IMR-90 (cell line): ENCODE data around the gene MRPS24. TPM values are rescaled to one million over a fixed set of nuclear protein-coding genes. Genes with fewer than 3 reads are reported as not detected.

Experiments used
- ATAC-seq: fragments of 200-7000 bp; cut with Tn5 transposase; 2 replicates; pipeline ENCODE4 v1.9.1; 2020; ENCODE audit warnings: low read depth, mild to moderate bottlenecking, moderate library complexity
- BruUV-seq: library from RNA; stranded (reverse); fragments of 400-500 nt; replicated peaks from 2 replicates; lab custom pipeline; 2021; lab: Mats Ljungman, UMichigan
- CTCF ChIA-PET: fragments of 300-600 bp; formaldehyde crosslinking; extraction: SDS; loops from one replicate; lab custom pipeline; 2021; ENCODE audit warnings: antibody characterized with exemption; lab: Yijun Ruan, JAX
- POLR2A ChIA-PET: fragments of 300-600 bp; sonication (Branson Sonifier 250); formaldehyde crosslinking; loops from one replicate; lab custom pipeline; 2022; ENCODE audit warnings: antibody characterized with exemption; ENCODE audit not compliant: unreplicated experiment; lab: Charles Lee
- DNase-seq: peaks from one replicate; pipeline ENCODE4 v3.0.0; 2013
- H2AFZ ChIP-seq: replicated peaks from 2 replicates; pipeline ENCODE3; 2013; ENCODE audit warnings: low read length, mild to moderate bottlenecking; ENCODE audit not compliant: poor library complexity
- H2AK5ac ChIP-seq: 2 replicates; pipeline ENCODE4 v1.6.1; 2013; ENCODE audit warnings: low read depth, low read length, inconsistent platforms
- H2AK9ac ChIP-seq: replicated peaks from 2 replicates; pipeline ENCODE3; 2013; ENCODE audit warnings: mild to moderate bottlenecking, low read depth, low read length, moderate library complexity; ENCODE audit not compliant: poor library complexity
- H2BK120ac ChIP-seq: 2 replicates; pipeline ENCODE4 v1.6.1; 2013; ENCODE audit warnings: low read depth, low read length, inconsistent platforms
- H2BK15ac ChIP-seq: 3 replicates; pipeline ENCODE4 v1.6.1; 2013; ENCODE audit warnings: low read depth, low read length, inconsistent platforms
- H2BK20ac ChIP-seq: 2 replicates; pipeline ENCODE4 v1.6.1; 2013; ENCODE audit warnings: low read depth, mild to moderate bottlenecking, inconsistent platforms, low read length, moderate library complexity
- H2BK5ac ChIP-seq: 2 replicates; pipeline ENCODE4 v1.6.1; 2013; ENCODE audit warnings: mild to moderate bottlenecking, low read depth, low read length, inconsistent platforms; ENCODE audit not compliant: poor library complexity, severe bottlenecking
- H3K14ac ChIP-seq: replicated peaks from 2 replicates; pipeline ENCODE4 v1.6.1; 2013; ENCODE audit warnings: low read depth, low read length, inconsistent platforms
- H3K18ac ChIP-seq: 2 replicates; pipeline ENCODE4 v1.6.1; 2013; ENCODE audit warnings: low read depth, low read length, control low read depth
- H3K23ac ChIP-seq: 2 replicates; pipeline ENCODE4 v1.6.1; 2013; ENCODE audit warnings: low read depth, low read length, inconsistent platforms
- H3K27ac ChIP-seq: 2 replicates; pipeline ENCODE4 v1.5.1; 2013; ENCODE audit warnings: mild to moderate bottlenecking, control low read depth, low read length; ENCODE audit not compliant: insufficient read depth
- H3K27me3 ChIP-seq: 2 replicates; pipeline ENCODE4 v1.6.1; 2013; ENCODE audit warnings: low read length; ENCODE audit not compliant: control insufficient read depth, insufficient read depth
- H3K36me3 ChIP-seq: 2 replicates; pipeline ENCODE4 v1.6.1; 2013; ENCODE audit warnings: low read length, mixed read lengths; ENCODE audit not compliant: control insufficient read depth, insufficient read depth
- H3K4ac ChIP-seq: 2 replicates; pipeline ENCODE4 v1.6.1; 2013; ENCODE audit warnings: low read depth, low read length, inconsistent platforms
- H3K4me1 ChIP-seq: 2 replicates; pipeline ENCODE4 v1.6.1; 2013; ENCODE audit warnings: low read length, mixed read lengths; ENCODE audit not compliant: control insufficient read depth, insufficient read depth
- H3K4me2 ChIP-seq: 2 replicates; pipeline ENCODE4 v1.6.1; 2013; ENCODE audit warnings: low read depth, mild to moderate bottlenecking, control low read depth, low read length, moderate library complexity
- H3K4me3 ChIP-seq: 2 replicates; pipeline ENCODE4 v1.5.1; 2013; ENCODE audit warnings: low read depth, mild to moderate bottlenecking, control low read depth, low read length, moderate library complexity; ENCODE audit not compliant: insufficient read depth
- H3K56ac ChIP-seq: 2 replicates; pipeline ENCODE4 v1.6.1; 2013; ENCODE audit warnings: low read length, inconsistent platforms; ENCODE audit not compliant: insufficient read depth; ENCODE audit errors: extremely low read depth
- H3K79me1 ChIP-seq, 2 experiments: 2 replicates each; pipeline ENCODE4 v1.6.1; 2013; ENCODE audit warnings: low read length in 2 of 2, inconsistent platforms in 1 of 2, low read depth in 1 of 2
- H3K9ac ChIP-seq: 2 replicates; pipeline ENCODE4 v1.6.1; 2013; ENCODE audit warnings: low read depth, low read length, control low read depth
- H3K9me1 ChIP-seq: 2 replicates; pipeline ENCODE4 v1.6.1; 2013; ENCODE audit warnings: low read length, inconsistent platforms; ENCODE audit not compliant: insufficient read depth
- H3K9me3 ChIP-seq: 2 replicates; pipeline ENCODE4 v1.6.1; 2013; ENCODE audit warnings: low read length; ENCODE audit not compliant: control insufficient read depth, insufficient read depth
- H4K20me1 ChIP-seq: 2 replicates; pipeline ENCODE4 v1.6.1; 2013; ENCODE audit warnings: low read length, inconsistent platforms; ENCODE audit not compliant: insufficient read depth
- H4K5ac ChIP-seq: 2 replicates; pipeline ENCODE4 v1.6.1; 2013; ENCODE audit warnings: mild to moderate bottlenecking, low read depth, low read length, control low read depth
- H4K8ac ChIP-seq, 2 experiments: 2 replicates each; pipeline ENCODE4 v1.6.1; 2013; ENCODE audit warnings: low read depth in 2 of 2, low read length in 2 of 2, control low read depth in 1 of 2, inconsistent platforms in 1 of 2
- H4K91ac ChIP-seq: 2 replicates; pipeline ENCODE4 v1.6.1; 2013; ENCODE audit warnings: low read depth, low read length, inconsistent platforms; ENCODE audit not compliant: insufficient read depth
- BHLHE40 ChIP-seq: fragments of 150-350 bp; IDR thresholded peaks from 2 replicates; pipeline ENCODE4 v1.6.1; 2016; ENCODE audit warnings: mild to moderate bottlenecking, low read depth, low read length
- CHD1 ChIP-seq: IDR thresholded peaks from 2 replicates; pipeline ENCODE4 v1.6.1; 2012; ENCODE audit warnings: low read depth, low read length, improper control_type of control experiment
- FOS ChIP-seq: fragments of 150-350 bp; IDR thresholded peaks from 2 replicates; pipeline ENCODE4 v1.6.1; 2016; ENCODE audit warnings: low read depth, low read length
- MAFK ChIP-seq: IDR thresholded peaks from 2 replicates; pipeline ENCODE4 v1.6.1; 2012; ENCODE audit warnings: low read depth, low read length, improper control_type of control experiment
- MAZ ChIP-seq: IDR thresholded peaks from 2 replicates; pipeline ENCODE4 v1.6.1; 2012; ENCODE audit warnings: low read depth, mild to moderate bottlenecking, low read length, improper control_type of control experiment, moderate library complexity, borderline replicate concordance
- MXI1 ChIP-seq: IDR thresholded peaks from 2 replicates; pipeline ENCODE4 v1.6.1; 2012; ENCODE audit warnings: low read depth, mild to moderate bottlenecking, low read length, moderate library complexity, borderline replicate concordance
- NFE2L2 ChIP-seq: fragments of 150-350 bp; IDR thresholded peaks from 2 replicates; pipeline ENCODE4 v1.6.1; 2016; ENCODE audit warnings: low read depth, mild to moderate bottlenecking, low read length
- POLR2A ChIP-seq: IDR thresholded peaks from 2 replicates; pipeline ENCODE4 v1.6.1; 2012; ENCODE audit warnings: mild to moderate bottlenecking, low read depth, low read length
- RAD21 ChIP-seq: IDR thresholded peaks from 2 replicates; pipeline ENCODE4 v1.6.1; 2012; ENCODE audit warnings: low read length, improper control_type of control experiment
- RCOR1 ChIP-seq: IDR thresholded peaks from 2 replicates; pipeline ENCODE4 v1.6.1; 2012; ENCODE audit warnings: mild to moderate bottlenecking, low read length, improper control_type of control experiment; ENCODE audit not compliant: insufficient replicate concordance
- RFX5 ChIP-seq: IDR thresholded peaks from 2 replicates; pipeline ENCODE4 v1.8.0; 2012; ENCODE audit warnings: low read depth, mild to moderate bottlenecking, low read length, moderate library complexity
- SMC3 ChIP-seq: fragments of 150-350 bp; IDR thresholded peaks from 2 replicates; pipeline ENCODE4 v1.6.1; 2016; ENCODE audit warnings: low read depth, mild to moderate bottlenecking, antibody characterized with exemption, low read length, moderate library complexity
- WGBS, 2 experiments: methylation state at CpG; one replicate each; pipeline versions ENCODE4 v1.1.5 to v1.1.7; 2013; ENCODE audit warnings: missing lambda C conversion rate in 2 of 2; ENCODE audit not compliant: insufficient read length in 1 of 2; ENCODE audit errors: extremely low coverage in 2 of 2; 5-methylcytosine and 5-hydroxymethylcytosine counted together
- dilution Hi-C: fragments of 300-500 bp; cut with HindIII; formaldehyde crosslinking; loops from one replicate; pipeline ENCODE4 v1.14.3; 2018; ENCODE audit warnings: low sequenced_read_pairs; ENCODE audit not compliant: unreplicated experiment
- in situ Hi-C: fragments of 300-500 bp; cut with MboI; formaldehyde crosslinking; loops from 3 replicates; pipeline ENCODE4 v1.14.3; 2019; ENCODE audit warnings: low sequenced_read_pairs, inconsistent platforms, mixed read lengths
- intact Hi-C: fragments of 100-400 bp; cut with micrococcal nuclease; formaldehyde crosslinking; loops from 2 replicates; pipeline ENCODE4 v1.10.0; 2022
- polyA plus RNA-seq, 3 experiments: library from polyadenylated mRNA; depleted of rRNA; stranded (reverse); fragments of >200 nt; gene quantifications; 2 replicates each; pipeline ENCODE4 v1.2.3, GENCODE V29; 2012; ENCODE audit warnings: low replicate concordance in 1 of 3
- total RNA-seq: library from RNA; depleted of rRNA; stranded (reverse); fragments of >200 nt; gene quantifications from 2 replicates; pipeline ENCODE4 v1.2.3, GENCODE V29; 2012
- TF ChIP-seq, protein P1 (sequence below): fragments of 150-350 bp; IDR thresholded peaks from 2 replicates; pipeline ENCODE4 v1.6.1; 2017; ENCODE audit warnings: mild to moderate bottlenecking, antibody characterized with exemption, low read length, low read depth
- TF ChIP-seq, protein P2 (sequence below): fragments of 150-350 bp; IDR thresholded peaks from 2 replicates; pipeline ENCODE4 v1.6.1; 2016; ENCODE audit warnings: low read depth, mild to moderate bottlenecking, low read length, moderate library complexity, borderline replicate concordance
- TF ChIP-seq, protein P3 (sequence below): conservative IDR thresholded peaks from 2 replicates; pipeline ENCODE4 v1.5.1; 2012; ENCODE audit warnings: mild to moderate bottlenecking, low read depth, low read length, improper control_type of control experiment

Gene MRPS24
- total and polyA plus RNA-seq, 2 of the 4 experiments (the other 2 are of a cell fraction) = 151 to 266 TPM

- no TSS peak for BruUV-seq
- dilution Hi-C loops = no loop called here
- H2AK9ac ChIP-seq = peak overlapping the region; percentile 83
These were observed 36.6 kb upstream of the MRPS24 start for GRCh38 chr7:43905956-43906330.

More at GRCh38 chr7:43905956-43906330, 36.6 kb upstream of the MRPS24 start:
- H3K9ac ChIP-seq = peak overlapping the region; percentile 82
- peak overlapping the region; percentile 70 for H4K5ac ChIP-seq
- POLR2A ChIA-PET = no interaction called here
- H2BK20ac ChIP-seq = no peak overlapping the region
- no peaks in the 10 kb centered on the region for H3K27me3 ChIP-seq
- 0 out of 2 replicates have a peak overlapping the region, but pooled peaks have one; percentile 83 for H2AK5ac ChIP-seq
- peak overlapping the region; percentile 81 for H3K4me3 ChIP-seq
- H3K14ac ChIP-seq = peak overlapping the region; percentile 90
- H4K91ac ChIP-seq = 0 out of 2 replicates have a peak overlapping the region, but pooled peaks have one; percentile 68
- H3K36me3 ChIP-seq = no peaks in the 10 kb centered on the region; the same call in 1 of the 2 replicates
- peak overlapping the region; percentile 81 for H3K23ac ChIP-seq
- CTCF ChIA-PET = no interaction called here
- peak overlapping the region; percentile 66 for H2BK5ac ChIP-seq
- H3K4ac ChIP-seq = peak overlapping the region; percentile 82
- intact Hi-C loops (loop anchor here (2.0 kb wide), 1 partner anchor 33 kb away; no protein-coding TSS in a partner anchor), in situ Hi-C loops (no loop called here)
- H3K9me1 ChIP-seq = peaks cover 29% of the 10 kb centered on the region
- no peak overlapping the region for H3K56ac ChIP-seq
- peak; percentile 56 for ATAC-seq
- peaks cover 38% of the 10 kb centered on the region for H4K20me1 ChIP-seq
- H3K9me3 ChIP-seq = no peaks in the 10 kb centered on the region
- peaks cover 32 to 53% of the 10 kb centered on the region in 2 experiments; a peak in 3 of 4 replicates for H3K79me1 ChIP-seq
- H3K4me1 ChIP-seq = peaks cover 7% of the 10 kb centered on the region
- H3K4me2 ChIP-seq = peak overlapping the region; percentile 99
- 1% methylated on average over 40 of the region's 43 CpGs; no CpG with 5 or more reads in 1 of the 2 experiments for WGBS, 2 experiments
- H3K27ac ChIP-seq = peak overlapping the region; percentile 67
- DNase-seq = peak; percentile 34
- no peak overlapping the region for H2BK120ac ChIP-seq
- TF ChIP-seq, protein P1, sequence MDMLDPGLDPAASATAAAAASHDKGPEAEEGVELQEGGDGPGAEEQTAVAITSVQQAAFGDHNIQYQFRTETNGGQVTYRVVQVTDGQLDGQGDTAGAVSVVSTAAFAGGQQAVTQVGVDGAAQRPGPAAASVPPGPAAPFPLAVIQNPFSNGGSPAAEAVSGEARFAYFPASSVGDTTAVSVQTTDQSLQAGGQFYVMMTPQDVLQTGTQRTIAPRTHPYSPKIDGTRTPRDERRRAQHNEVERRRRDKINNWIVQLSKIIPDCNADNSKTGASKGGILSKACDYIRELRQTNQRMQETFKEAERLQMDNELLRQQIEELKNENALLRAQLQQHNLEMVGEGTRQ = no peak
- TF ChIP-seq FOS (no peak), SMC3 (no peak), POLR2A (no peak), MAZ (no peak), RFX5 (no peak), RCOR1 (no peak), NFE2L2 (no peak), RAD21 (no peak), BHLHE40 (no peak), MXI1 (no peak), MAFK (no peak), CHD1 (no peak)
- TF ChIP-seq, protein P2, sequence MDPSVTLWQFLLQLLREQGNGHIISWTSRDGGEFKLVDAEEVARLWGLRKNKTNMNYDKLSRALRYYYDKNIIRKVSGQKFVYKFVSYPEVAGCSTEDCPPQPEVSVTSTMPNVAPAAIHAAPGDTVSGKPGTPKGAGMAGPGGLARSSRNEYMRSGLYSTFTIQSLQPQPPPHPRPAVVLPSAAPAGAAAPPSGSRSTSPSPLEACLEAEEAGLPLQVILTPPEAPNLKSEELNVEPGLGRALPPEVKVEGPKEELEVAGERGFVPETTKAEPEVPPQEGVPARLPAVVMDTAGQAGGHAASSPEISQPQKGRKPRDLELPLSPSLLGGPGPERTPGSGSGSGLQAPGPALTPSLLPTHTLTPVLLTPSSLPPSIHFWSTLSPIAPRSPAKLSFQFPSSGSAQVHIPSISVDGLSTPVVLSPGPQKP = no peak
- TF ChIP-seq, protein P3, sequence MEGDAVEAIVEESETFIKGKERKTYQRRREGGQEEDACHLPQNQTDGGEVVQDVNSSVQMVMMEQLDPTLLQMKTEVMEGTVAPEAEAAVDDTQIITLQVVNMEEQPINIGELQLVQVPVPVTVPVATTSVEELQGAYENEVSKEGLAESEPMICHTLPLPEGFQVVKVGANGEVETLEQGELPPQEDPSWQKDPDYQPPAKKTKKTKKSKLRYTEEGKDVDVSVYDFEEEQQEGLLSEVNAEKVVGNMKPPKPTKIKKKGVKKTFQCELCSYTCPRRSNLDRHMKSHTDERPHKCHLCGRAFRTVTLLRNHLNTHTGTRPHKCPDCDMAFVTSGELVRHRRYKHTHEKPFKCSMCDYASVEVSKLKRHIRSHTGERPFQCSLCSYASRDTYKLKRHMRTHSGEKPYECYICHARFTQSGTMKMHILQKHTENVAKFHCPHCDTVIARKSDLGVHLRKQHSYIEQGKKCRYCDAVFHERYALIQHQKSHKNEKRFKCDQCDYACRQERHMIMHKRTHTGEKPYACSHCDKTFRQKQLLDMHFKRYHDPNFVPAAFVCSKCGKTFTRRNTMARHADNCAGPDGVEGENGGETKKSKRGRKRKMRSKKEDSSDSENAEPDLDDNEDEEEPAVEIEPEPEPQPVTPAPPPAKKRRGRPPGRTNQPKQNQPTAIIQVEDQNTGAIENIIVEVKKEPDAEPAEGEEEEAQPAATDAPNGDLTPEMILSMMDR = no peak
- peak overlapping the region; percentile 95 for H2AFZ ChIP-seq
- no peak overlapping the region for H2BK15ac ChIP-seq
- no peak overlapping the region for H3K18ac ChIP-seq
- peak overlapping the region; percentile 35 to 86; a peak in 3 of 4 replicates for H4K8ac ChIP-seq
